Hematopoietic multipotent progenitor cell treated with erythropoietin and hydrocortisone succinate and interleukin-3 and kit ligand, for 17 days (in vitro differentiated cells): ENCODE results near the gene FBXO27.
"Not testable (repeated sequence)": the region's sequence is repeated elsewhere in the genome, so short reads cannot be mapped to it uniquely, and the experiment has no call there.

ENCODE experiments used
- DNase-seq: peaks from one replicate; pipeline ENCODE4 v3.0.0-alpha.2; 2015; ENCODE audit warnings: low spot score

The FBXO27 gene

DNA sequence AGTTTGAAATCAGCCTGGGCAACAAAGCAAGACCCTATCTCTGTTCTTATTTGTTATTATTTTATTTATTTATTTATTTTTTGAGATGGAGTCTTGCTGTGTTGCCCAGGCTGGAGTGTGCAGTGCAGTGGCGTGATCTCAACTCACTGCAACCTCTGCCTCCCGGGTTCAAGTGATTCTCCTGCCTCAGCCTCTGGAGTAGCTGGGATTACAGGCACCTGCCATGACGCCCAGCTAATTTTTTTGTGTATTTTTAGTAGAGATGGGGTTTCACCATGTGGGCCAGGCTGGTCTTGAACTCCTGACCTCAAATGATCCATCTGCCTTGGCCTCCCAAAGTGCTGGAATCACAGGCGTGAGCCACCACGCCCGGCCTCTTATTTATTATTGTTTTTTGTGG lies 44.6 kb downstream of the FBXO27 start:
- not testable (repeated sequence) for DNase-seq

DNA sequence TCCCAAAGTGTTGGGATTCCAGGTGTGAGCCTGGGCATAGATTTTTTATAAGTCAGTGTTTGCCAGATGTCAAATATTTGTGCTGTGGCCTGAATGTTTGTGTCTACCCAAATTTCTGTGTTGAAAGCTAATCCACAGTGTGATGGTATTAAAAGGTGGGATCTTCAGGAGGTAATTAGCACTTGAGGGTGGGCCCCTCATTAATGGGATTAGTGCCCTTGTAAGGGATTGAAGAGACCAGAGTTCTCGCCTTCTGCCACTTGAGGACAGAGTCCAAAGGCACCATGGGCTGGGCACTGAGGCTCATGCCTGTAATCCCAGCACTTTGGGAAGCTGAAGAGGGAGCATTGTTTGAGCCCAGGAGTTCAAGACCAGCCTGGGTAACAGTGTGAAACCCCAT lies 47.1 kb downstream of the FBXO27 start:
- DNase-seq, result no peak

DNA sequence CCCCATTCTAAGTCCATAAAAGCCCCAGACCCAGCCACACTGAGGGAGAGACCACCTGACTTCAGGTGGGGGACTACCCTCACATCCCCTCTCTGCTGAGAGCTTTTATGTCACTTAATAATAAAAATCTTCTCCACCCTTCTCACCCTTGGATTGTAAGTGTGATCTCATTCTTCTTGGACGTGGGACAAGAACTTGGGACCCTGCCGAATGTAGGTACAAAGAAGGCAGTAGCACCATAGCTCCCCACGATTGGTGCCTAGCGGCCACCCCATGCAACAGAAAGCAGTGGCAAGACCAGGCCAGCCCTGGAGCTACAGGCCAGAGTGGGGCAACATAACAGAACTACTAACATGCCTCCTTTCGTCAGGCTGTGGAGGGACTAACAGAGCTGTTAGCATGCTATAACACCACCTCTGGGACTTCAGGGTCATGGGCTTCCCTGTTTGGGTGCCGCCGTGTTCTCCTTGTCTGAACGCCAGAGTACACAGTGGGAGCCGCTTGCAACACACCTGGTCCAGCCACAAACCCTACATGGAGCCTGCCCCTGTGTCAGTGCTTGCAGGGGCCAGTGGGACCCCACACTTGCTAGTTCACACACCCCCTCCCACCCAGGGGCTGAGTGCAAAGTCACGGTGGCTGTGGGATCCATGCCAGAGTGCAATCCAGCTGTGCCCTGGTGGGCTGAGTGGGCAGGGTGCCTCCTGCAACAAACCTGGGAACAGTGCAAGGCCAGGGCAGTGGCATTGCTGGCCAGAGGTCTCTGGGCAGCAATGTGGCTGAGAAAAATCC lies 51.6 kb downstream of the FBXO27 start:
- DNase-seq, result no peak

DNA sequence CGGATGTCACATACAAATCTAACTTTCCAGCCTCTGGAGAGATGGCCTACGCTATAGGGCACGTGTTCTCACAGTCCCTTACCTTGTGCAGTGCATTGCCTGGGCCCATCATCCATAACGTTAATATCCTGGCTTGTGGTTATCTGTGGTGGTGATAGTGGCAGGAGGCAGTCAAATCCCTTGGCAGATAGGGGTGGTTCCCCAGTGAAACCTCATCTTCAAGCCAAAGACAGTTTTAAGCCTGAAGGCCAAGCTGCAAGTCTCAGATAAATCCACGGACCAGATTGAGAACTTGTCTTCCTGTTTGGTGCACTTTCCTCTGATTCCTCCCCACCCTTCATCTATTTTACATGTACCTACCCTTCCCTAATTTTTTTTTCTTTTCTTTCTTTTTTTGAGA lies 52.5 kb downstream of the FBXO27 start:
- DNase-seq, result no peak

DNA sequence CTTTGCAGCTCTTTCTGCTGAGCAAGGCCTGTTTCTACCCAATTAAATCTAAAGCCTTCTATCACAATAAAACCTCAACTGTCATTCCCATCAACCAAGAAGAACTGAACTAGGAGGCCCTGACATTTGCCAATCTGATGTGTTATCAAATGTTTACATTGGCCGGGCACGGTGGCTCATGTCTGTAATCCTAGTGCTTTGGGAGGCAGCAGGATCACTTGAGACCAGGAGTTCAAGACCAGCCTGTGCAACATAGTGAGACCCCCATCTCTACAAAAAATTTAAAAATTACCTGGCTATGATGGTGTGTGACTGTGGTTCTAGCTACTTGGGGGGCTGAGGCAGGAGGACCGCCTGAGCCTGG lies 54.0 kb downstream of the FBXO27 start:
- no peak for DNase-seq

DNA sequence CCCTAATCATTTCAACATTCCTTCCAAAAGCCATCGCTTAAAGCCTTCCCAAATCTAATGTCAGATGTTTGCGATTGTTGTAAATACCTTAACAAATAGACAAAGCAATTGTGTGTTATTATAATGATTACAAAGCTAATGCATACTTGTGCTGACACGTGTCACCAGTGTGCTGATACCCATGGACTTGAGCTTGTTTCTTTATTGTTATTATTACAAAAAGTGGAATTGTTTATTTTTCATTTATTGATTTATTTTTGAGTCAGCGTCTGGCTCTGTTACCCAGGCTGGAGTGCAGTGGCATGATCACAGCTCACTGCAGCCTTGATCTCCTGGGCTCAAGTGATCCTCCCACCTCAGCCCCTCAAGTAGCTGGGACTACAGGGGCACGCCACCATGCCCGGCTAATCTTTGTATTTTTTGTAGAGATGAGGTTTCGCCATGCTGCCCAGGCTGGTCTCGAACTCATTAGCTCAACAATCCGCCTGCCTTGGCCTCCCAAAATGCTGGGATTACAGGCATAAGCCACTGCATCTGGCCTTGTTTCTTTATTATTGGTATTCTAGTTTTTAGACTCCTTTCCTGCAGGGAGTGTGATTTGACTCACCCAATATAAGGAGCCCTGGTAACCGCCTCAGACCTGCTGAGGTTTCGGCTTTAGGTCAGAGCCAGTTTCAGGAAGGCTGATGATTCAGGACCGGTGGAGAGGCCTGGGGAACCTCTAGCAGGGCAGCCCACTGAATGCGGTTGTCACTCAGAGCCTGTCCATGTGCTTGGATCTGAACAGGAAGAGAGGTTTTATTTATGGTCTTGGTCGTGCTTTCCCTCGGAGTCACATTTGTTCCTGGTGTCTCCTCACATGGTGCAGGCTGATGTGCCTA lies 54.7 kb downstream of the FBXO27 start:
- DNase-seq, result no peak

DNA sequence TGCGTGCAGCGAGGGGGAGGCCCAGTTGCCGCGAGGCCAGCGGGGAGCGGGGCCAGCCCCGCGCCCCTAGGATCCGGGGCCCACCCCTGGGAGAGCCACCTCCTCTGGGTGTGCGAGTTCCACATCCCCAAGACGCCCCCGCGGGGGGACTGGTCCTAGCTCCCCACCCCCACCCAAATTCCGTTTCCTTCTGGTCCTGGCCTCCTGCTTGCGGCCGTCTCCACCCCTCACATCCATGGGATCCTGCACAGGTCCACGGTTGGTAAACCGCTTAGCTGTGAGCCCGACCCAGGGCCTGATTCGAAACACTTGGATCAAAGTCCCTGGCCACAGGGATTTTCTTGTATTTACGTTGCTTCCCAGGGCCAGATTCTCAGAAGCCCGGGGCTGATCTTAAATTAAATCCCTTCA lies 56.5 kb downstream of the FBXO27 start:
- DNase-seq, result no peak

DNA sequence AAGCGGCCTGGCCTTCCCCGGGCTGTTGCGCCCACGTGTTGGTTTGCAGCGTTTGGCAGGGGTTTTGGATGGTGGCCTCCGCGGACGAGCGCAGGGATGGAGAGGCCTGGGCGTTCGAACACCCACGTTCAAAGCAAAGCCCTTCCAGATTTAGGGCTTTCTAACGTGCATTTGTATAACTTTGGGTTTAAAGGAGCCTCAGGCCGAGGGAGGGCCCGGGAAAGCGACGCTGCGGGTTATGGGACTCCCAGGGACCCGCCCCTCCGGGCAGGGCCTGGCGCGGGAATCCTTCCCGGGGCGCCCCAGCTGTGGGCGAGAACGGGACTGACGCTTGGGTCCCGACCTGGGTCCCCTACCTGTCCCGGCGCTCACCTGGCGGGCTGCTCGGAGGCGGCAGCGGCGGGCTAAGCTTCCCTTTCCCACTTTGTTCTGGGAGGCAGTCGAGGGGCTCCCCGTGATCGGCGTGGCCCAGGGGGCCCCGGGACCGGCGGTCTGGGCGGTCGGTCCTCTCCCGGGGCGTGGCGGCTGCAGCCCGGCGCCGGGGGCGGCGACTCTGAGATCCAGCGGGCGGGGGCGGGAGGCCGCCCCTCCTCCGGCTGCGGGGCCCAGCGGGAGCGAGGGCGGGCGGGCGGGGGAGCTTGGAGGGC lies 57.0 kb downstream of the FBXO27 start, which contains the start of gene FBXO17:
Gene FBXO17 (minus strand): TSS at position 529 of the 647 bp plus-strand sequence. CDS start 25,423 bp downstream, outside the sequence.
- no peak for DNase-seq

DNA sequence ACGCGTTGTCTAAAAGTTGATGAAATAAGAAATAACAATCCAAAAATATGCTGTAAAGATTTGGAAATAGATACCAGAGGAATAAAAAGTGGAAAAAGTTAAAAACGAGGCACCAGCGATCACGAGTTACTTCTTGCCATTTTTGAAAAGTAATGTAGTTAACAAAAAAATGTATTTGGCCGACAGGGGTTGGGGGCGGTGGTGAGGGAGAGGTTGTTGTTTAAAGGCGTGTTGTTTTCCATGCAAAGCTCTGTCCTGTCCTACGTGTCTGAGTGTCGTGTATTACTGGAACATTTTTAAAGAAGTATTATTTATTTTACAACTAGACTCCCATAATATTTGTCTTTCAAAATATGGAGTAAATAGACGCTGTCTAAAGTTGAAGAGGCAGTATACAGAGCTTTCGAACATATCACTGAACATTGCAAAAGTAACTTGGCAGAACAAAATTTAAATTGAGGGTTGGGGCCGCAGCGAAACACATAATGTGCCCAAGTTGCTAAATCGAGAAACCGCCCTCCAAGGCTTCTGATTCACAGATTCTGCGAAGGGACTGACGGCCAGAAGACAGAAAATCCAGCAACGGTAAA lies 57.6 kb downstream of the FBXO27 start:
- DNase-seq, result no peak
